NB4 (cell line): ENCODE results near the gene TJP1.

Experiments
- CTCF ChIP-seq: IDR thresholded peaks from one replicate; pipeline ENCODE4 v1.5.1; 2012; ENCODE audit warnings: low read depth, low read length
- MAX ChIP-seq: IDR thresholded peaks from 2 replicates; pipeline ENCODE4 v1.6.1; 2011; ENCODE audit warnings: low read depth, low read length
- MYC ChIP-seq: IDR thresholded peaks from 2 replicates; pipeline ENCODE4 v1.6.1; 2011; ENCODE audit warnings: low read depth, low read length
- POLR2A ChIP-seq: IDR thresholded peaks from 2 replicates; pipeline ENCODE4 v1.6.1; 2011; ENCODE audit warnings: mild to moderate bottlenecking; ENCODE audit not compliant: insufficient read length; ENCODE audit errors: extremely low read depth

- TF ChIP-seq CTCF: no peak
- TF ChIP-seq MAX: no peak
- no peak for TF ChIP-seq POLR2A
- TF ChIP-seq MYC: no peak
Measured at GRCh38 chr15:29818141-29818540, 4.1 kb downstream of the TJP1 start.
